ENCODE measurements around the gene IRX5.

IRX5 gene

DNA sequence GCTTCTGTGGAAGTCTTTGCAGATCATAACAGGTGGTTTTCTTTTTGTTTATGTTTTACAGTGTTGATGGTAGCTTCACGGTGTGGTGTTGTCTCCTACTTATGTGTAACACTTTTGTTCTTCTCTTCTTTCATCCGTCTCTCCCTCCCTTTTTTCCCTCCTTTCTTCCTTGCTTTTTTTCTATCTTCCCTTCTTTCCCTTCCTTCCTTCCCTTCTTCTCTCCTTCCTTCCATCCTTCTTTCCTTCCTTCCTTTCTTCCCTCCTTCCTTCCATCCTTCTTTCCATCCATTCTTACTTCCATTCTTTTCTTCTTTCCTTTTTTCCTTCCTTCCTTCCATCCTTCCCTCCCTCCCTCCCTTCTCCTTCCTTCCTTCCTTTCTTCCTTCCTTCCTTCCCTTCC is 31.4 kb downstream of the IRX5 start:
- DNase-seq: no peak
- Histone ChIP-seq H3K4me3 (ENCODE audit: low read depth, low read length) (no peak overlapping the region), H3K36me3 (no peaks in the 10 kb centered on the region), H3K27me3 (no peaks in the 10 kb centered on the region), H3K9me3 (no peaks in the 10 kb centered on the region), H3K4me1 (no peaks in the 10 kb centered on the region)
- TF ChIP-seq, protein P1, sequence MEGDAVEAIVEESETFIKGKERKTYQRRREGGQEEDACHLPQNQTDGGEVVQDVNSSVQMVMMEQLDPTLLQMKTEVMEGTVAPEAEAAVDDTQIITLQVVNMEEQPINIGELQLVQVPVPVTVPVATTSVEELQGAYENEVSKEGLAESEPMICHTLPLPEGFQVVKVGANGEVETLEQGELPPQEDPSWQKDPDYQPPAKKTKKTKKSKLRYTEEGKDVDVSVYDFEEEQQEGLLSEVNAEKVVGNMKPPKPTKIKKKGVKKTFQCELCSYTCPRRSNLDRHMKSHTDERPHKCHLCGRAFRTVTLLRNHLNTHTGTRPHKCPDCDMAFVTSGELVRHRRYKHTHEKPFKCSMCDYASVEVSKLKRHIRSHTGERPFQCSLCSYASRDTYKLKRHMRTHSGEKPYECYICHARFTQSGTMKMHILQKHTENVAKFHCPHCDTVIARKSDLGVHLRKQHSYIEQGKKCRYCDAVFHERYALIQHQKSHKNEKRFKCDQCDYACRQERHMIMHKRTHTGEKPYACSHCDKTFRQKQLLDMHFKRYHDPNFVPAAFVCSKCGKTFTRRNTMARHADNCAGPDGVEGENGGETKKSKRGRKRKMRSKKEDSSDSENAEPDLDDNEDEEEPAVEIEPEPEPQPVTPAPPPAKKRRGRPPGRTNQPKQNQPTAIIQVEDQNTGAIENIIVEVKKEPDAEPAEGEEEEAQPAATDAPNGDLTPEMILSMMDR (IDR thresholded peaks at IDR 0.05; ENCODE audit: low read depth, low read length): no peak

DNA sequence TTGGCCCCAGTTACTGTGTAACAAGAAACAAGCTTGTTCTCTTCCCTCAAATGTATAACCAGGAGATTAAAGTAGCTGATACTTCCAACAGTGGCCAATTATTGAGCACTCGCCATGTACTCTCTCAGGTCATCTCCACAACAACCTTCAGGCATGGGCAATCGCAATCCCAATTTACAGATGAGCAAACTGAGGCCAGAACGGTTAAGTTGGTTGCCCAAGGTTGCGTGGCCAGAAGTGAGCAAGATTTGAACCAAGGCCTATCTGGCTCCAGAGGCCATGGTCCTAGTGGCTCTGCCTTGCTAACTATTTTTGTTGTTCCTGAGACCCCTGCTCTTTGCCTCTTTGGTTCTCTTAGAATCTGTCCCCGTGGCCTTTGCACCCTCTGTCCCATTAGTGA is 33.6 kb downstream of the IRX5 start:
- Histone ChIP-seq H3K27me3 (peaks cover 3% of the 10 kb centered on the region; the same call in 1 of the 2 replicates), H3K4me1 (no peaks in the 10 kb centered on the region), H3K36me3 (no peaks in the 10 kb centered on the region), H3K9me3 (no peaks in the 10 kb centered on the region), H3K4me3 (ENCODE audit: low read depth, low read length) (no peak overlapping the region)
- DNase-seq: no peak
- TF ChIP-seq, protein P1 (IDR thresholded peaks at IDR 0.05; ENCODE audit: low read depth, low read length): no peak

DNA sequence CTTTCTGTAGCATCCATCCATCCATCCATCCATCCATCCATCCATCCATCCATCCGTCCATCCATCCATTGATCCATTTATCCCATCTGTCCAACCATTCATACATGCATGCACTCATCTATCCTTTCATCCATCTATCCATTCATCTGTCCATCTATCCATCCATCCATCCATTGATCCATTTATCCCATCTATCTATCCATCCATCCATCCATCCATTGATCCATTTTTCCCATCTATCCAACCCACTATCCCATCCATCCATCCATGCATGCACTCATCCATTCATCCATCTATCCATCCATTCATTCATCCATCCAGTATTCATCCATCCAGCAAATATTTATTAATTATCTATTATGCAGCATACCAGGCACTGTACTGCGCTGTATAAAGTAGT is 34.8 kb downstream of the IRX5 start:
- Histone ChIP-seq H3K27me3 (peaks cover 3% of the 10 kb centered on the region; the same call in 1 of the 2 replicates), H3K9me3 (no peaks in the 10 kb centered on the region), H3K4me1 (no peaks in the 10 kb centered on the region), H3K4me3 (ENCODE audit: low read depth, low read length) (no peak overlapping the region), H3K36me3 (no peaks in the 10 kb centered on the region)
- TF ChIP-seq, protein P1 (IDR thresholded peaks at IDR 0.05; ENCODE audit: low read depth, low read length): no peak
- DNase-seq: no peak

DNA sequence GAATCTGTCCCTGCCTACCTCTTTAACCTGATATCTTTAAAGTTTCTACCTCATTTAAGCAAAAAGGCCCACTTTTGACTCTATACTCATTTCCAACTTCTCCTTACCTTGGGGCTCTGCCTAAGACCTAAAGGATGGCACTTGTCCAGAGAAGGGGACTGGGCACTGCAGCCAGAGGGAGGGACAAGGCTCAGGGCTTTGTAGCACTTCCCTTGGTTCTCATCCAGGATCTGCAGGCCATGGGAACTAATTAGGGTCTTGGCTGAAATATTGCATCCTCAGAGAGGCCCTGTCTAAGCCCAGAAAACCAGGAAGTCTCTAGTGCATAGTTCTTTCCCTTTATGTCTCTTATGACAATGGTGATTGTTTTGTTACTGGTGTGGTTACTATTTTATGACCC is 37.3 kb downstream of the IRX5 start:
- TF ChIP-seq, protein P1 (IDR thresholded peaks at IDR 0.05; ENCODE audit: low read depth, low read length): no peak
- H3K36me3 ChIP-seq: no peaks in the 10 kb centered on the region
- H3K4me1 ChIP-seq: no peaks in the 10 kb centered on the region
- H3K27me3 ChIP-seq: peaks cover 3% of the 10 kb centered on the region; the same call in 1 of the 2 replicates
- no peaks in the 10 kb centered on the region for H3K9me3 ChIP-seq
- DNase-seq: no peak
- H3K4me3 ChIP-seq (ENCODE audit: low read depth, low read length): no peak overlapping the region

DNA sequence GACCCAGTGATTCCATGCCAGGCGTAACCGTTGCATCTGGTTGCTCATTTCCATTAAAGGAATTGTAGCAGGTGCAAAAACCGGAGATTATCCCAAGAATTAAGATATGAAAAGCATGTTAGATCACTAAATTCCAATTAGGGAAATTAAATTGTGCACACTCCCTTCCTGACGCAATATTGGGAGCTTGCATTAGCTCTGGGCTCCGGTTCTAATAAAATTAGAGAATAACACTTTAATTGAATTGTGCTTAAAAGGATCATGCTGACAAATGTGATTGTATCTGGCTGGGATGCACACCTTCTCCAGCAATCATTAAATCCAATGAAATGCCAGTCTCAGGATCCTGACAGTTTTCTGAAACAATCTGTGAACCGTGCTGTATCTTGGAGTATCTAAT is 38.1 kb downstream of the IRX5 start:
- DNase-seq: no peak
- H3K4me1 ChIP-seq: no peaks in the 10 kb centered on the region
- H3K9me3 ChIP-seq: no peaks in the 10 kb centered on the region
- no peak overlapping the region for H3K4me3 ChIP-seq (ENCODE audit: low read depth, low read length)
- TF ChIP-seq, protein P1 (IDR thresholded peaks at IDR 0.05; ENCODE audit: low read depth, low read length): no peak
- H3K27me3 ChIP-seq: peaks cover 3% of the 10 kb centered on the region; the same call in 1 of the 2 replicates
- no peaks in the 10 kb centered on the region for H3K36me3 ChIP-seq

DNA sequence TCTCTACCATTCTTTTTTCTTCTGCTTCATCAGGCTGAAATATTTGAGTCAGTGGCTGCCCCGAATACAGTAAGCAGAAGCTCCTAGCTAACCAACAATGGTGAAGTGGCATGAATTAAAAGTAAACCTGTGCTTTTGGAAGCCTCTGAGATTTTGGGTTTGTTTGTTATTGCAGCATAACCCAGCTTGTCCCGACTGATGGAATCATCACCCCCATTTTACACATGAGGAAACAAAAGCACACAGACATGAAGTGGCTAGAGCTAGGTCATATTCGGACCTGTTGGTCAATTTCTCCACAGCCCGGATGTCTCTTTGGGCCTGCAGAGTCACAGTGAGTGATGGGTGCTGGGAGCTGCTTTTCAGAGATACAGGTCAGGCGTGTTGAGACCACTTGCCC is 39.4 kb downstream of the IRX5 start:
- no peak for DNase-seq

More for the DNA sequence above, 39.4 kb downstream of the IRX5 start:
- Histone ChIP-seq H3K36me3 (no peaks in the 10 kb centered on the region), H3K9me3 (no peaks in the 10 kb centered on the region), H3K27me3 (peaks cover 3% of the 10 kb centered on the region; the same call in 1 of the 2 replicates), H3K4me3 (ENCODE audit: low read depth, low read length) (no peak overlapping the region), H3K4me1 (no peaks in the 10 kb centered on the region)
- TF ChIP-seq, protein P1 (IDR thresholded peaks at IDR 0.05; ENCODE audit: low read depth, low read length): no peak

Measured in BE2C (cell line).